NCI-H1092 (cell line): Measurements from ENCODE around the gene KIF18A.

Experiments used
- DNase-seq: peaks from one replicate; lab custom pipeline; 2025; lab: John Stamatoyannopoulos, UW

KIF18A gene

GRCh38 chr11:28043930-28044709 lies 63.8 kb downstream of the KIF18A start:
- DNase-seq, result no peak

- no peak for DNase-seq
These were observed 67.6 kb downstream of the KIF18A start for GRCh38 chr11:28040384-28040783.

GRCh38 chr11:28038775-28039174 lies 69.2 kb downstream of the KIF18A start:
- no peak for DNase-seq

GRCh38 chr11:28026634-28027290 lies 81.2 kb downstream of the KIF18A start:
- DNase-seq, result no peak

GRCh38 chr11:28017816-28018215 lies 90.1 kb downstream of the KIF18A start:
- DNase-seq, result no peak

GRCh38 chr11:28011813-28012212 lies 96.1 kb downstream of the KIF18A start:
- no peak for DNase-seq

- DNase-seq, result no peak
These were observed 98.0 kb downstream of the KIF18A start for GRCh38 chr11:28009996-28010395.

GRCh38 chr11:28009388-28009787 lies 98.6 kb downstream of the KIF18A start:
- no peak for DNase-seq

- DNase-seq, result no peak
These were observed 104.3 kb downstream of the KIF18A start for GRCh38 chr11:28003615-28004014.

GRCh38 chr11:27998552-27998951 lies 109.4 kb downstream of the KIF18A start:
- no peak for DNase-seq

GRCh38 chr11:27997344-27997743 lies 110.6 kb downstream of the KIF18A start:
- DNase-seq, result no peak

GRCh38 chr11:27996066-27996465 lies 111.9 kb downstream of the KIF18A start:
- no peak for DNase-seq

GRCh38 chr11:27995083-27995482 lies 112.9 kb downstream of the KIF18A start:
- no peak for DNase-seq

- no peak for DNase-seq
These were observed 116.2 kb downstream of the KIF18A start for GRCh38 chr11:27991736-27992135.

GRCh38 chr11:27977527-27977926 lies 130.4 kb downstream of the KIF18A start:
- no peak for DNase-seq

GRCh38 chr11:27977031-27977430 lies 130.9 kb downstream of the KIF18A start:
- no peak for DNase-seq

- DNase-seq, result no peak
These were observed 131.7 kb downstream of the KIF18A start for GRCh38 chr11:27976262-27976661.

- no peak for DNase-seq
These were observed 134.0 kb downstream of the KIF18A start for GRCh38 chr11:27973851-27974536.

- no peak for DNase-seq
These were observed 135.3 kb downstream of the KIF18A start for GRCh38 chr11:27972522-27973170.

GRCh38 chr11:27971171-27971570 lies 136.8 kb downstream of the KIF18A start:
- DNase-seq, result no peak
